Karpas-422 (cell line): ENCODE measurements around the gene HINFP. TPM values are rescaled to one million over a fixed set of nuclear protein-coding genes. Genes with fewer than 3 reads are reported as not detected.

Source experiments
- DNase-seq: peaks from one replicate; pipeline ENCODE4 v3.0.0-alpha.2; 2015
- H2AFZ ChIP-seq: fragments of 200-600 bp; sonication (generic); 2 replicates; pipeline ENCODE4 v1.6.1; 2014; ENCODE audit warnings: antibody characterized with exemption, low read length, mixed read lengths
- H3K27ac ChIP-seq: fragments of 200-600 bp; sonication (generic); 2 replicates; pipeline ENCODE4 v1.5.1; 2014; ENCODE audit warnings: mild to moderate bottlenecking, low read length, moderate library complexity
- H3K27me3 ChIP-seq: fragments of 200-600 bp; sonication (generic); 2 replicates; pipeline ENCODE4 v1.6.1; 2014; ENCODE audit warnings: low read length, mixed read lengths
- H3K36me3 ChIP-seq: fragments of 200-600 bp; sonication (generic); 2 replicates; pipeline ENCODE4 v1.6.1; 2014; ENCODE audit warnings: low read length, mixed read lengths; ENCODE audit not compliant: insufficient read depth
- H3K4me1 ChIP-seq: fragments of 200-600 bp; sonication (generic); 2 replicates; pipeline ENCODE4 v1.6.1; 2014; ENCODE audit warnings: mild to moderate bottlenecking, low read length, mixed read lengths
- H3K4me2 ChIP-seq: fragments of 200-600 bp; sonication (generic); 2 replicates; pipeline ENCODE4 v1.6.1; 2014; ENCODE audit warnings: low read length, low read depth, mild to moderate bottlenecking; ENCODE audit not compliant: poor library complexity, severe bottlenecking
- H3K4me3 ChIP-seq: fragments of 200-600 bp; sonication (generic); 2 replicates; pipeline ENCODE4 v1.5.1; 2014; ENCODE audit warnings: mild to moderate bottlenecking, antibody characterized with exemption, low read length, mixed read lengths
- H3K79me2 ChIP-seq: fragments of 200-600 bp; sonication (generic); 2 replicates; pipeline ENCODE4 v1.6.1; 2014; ENCODE audit warnings: mild to moderate bottlenecking, low read length, mixed read lengths
- H3K9ac ChIP-seq: fragments of 200-600 bp; sonication (generic); 2 replicates; pipeline ENCODE4 v1.6.0; 2014; ENCODE audit warnings: low read length
- H3K9me2 ChIP-seq: fragments of 200-600 bp; sonication (generic), shearing (Covaris generic); replicated peaks from 2 replicates; pipeline ENCODE4 v1.6.0; 2014; ENCODE audit warnings: mild to moderate bottlenecking, low read length, moderate library complexity; ENCODE audit not compliant: insufficient read depth
- H3K9me3 ChIP-seq: fragments of 300-700, 200-600 bp; sonication (generic); 2 replicates; pipeline ENCODE4 v1.6.1; 2014; ENCODE audit warnings: low read length, mixed read lengths
- H4K20me1 ChIP-seq: fragments of 200-600 bp; sonication (generic); 2 replicates; pipeline ENCODE4 v1.6.1; 2014; ENCODE audit warnings: mild to moderate bottlenecking, antibody characterized with exemption, low read length, low read depth; ENCODE audit not compliant: insufficient read depth
- total RNA-seq: library from RNA; depleted of rRNA; stranded (reverse); fragments of >200 nt; shearing (Covaris generic); gene quantifications from 2 replicates; pipeline ENCODE4 v1.2.3, GENCODE V29; 2014; ENCODE audit warnings: low replicate concordance

HINFP gene
- total RNA-seq, 1 experiment from 2014 or later = 22.4 TPM

GRCh38 chr11:119087747-119088241, 33.6 kb upstream of the HINFP start:
- H3K79me2 ChIP-seq = peaks cover 14% of the 10 kb centered on the region
- no peak overlapping the region for H3K27ac ChIP-seq
- H3K4me2 ChIP-seq = no peak overlapping the region
- no peaks in the 10 kb centered on the region for H3K9me2 ChIP-seq
- no peaks in the 10 kb centered on the region for H3K9me3 ChIP-seq
- no peak overlapping the region for H3K4me3 ChIP-seq
- no peaks in the 10 kb centered on the region for H3K36me3 ChIP-seq
- peaks cover 20% of the 10 kb centered on the region for H3K4me1 ChIP-seq
- 0 out of 2 replicates have a peak overlapping the region, but pooled peaks have one; percentile 13 for H3K9ac ChIP-seq
- no peaks in the 10 kb centered on the region for H4K20me1 ChIP-seq
- H2AFZ ChIP-seq = no peak overlapping the region
- H3K27me3 ChIP-seq = no peaks in the 10 kb centered on the region
- DNase-seq = no peak

DNA sequence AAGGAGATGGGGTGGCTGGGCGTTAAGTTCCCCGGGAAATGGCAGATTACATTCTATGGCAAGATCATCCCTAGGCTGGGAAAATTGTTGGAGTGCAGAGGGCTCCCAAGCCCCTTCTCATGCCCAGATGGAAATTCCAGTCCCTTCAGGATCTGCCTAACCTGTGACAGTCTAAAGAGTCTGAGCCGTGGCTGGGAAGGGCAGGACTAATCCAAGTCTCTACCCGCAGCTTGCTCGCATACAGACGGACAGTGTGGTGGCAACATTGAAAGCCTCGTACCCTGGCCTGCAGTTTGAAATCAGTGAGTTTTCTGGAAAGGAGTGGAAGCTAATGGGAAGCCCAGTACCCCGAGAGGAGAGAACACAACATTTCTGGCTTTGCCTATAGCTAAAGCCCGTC, 33.0 kb upstream of the HINFP start:
- Histone ChIP-seq H3K27ac (no peak overlapping the region), H3K9me3 (no peaks in the 10 kb centered on the region), H3K9ac (no peak overlapping the region), H3K79me2 (peaks cover 14% of the 10 kb centered on the region), H2AFZ (no peak overlapping the region), H3K9me2 (no peaks in the 10 kb centered on the region), H3K27me3 (no peaks in the 10 kb centered on the region), H3K4me2 (no peak overlapping the region), H3K4me3 (no peak overlapping the region), H3K36me3 (no peaks in the 10 kb centered on the region), H3K4me1 (peaks cover 26% of the 10 kb centered on the region), H4K20me1 (no peaks in the 10 kb centered on the region)
- DNase-seq = no peak

DNA sequence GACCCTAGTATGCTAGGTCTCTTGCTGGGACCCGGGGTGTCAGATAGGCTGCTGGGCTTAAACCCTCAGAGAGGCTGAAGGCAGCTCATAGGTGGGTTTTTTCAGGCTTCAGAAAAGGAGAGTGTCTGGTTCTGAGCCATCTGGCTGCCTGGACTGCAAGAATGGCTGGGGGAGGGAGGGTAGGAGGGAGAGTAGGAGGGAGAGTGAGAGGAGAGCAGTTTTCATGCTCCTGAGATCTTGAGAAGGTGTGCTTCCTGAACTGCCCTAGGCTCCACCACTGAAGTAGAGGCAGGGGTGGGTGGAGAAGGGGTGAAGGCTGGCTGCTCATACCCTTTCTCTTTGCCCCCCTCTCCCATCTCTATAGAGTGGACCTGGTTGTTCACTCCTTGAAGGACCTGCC, 32.1 kb upstream of the HINFP start:
- peaks cover 28% of the 10 kb centered on the region for H3K4me1 ChIP-seq
- H3K27me3 ChIP-seq = no peaks in the 10 kb centered on the region
- H3K9me3 ChIP-seq = no peaks in the 10 kb centered on the region
- no peak overlapping the region for H3K9ac ChIP-seq
- H3K4me3 ChIP-seq = no peak overlapping the region
- no peaks in the 10 kb centered on the region for H4K20me1 ChIP-seq
- H3K27ac ChIP-seq = no peak overlapping the region
- peaks cover 23% of the 10 kb centered on the region for H3K79me2 ChIP-seq
- H3K9me2 ChIP-seq = no peaks in the 10 kb centered on the region
- peaks cover 8% of the 10 kb centered on the region; the same call in 1 of the 2 replicates for H3K36me3 ChIP-seq
- no peak for DNase-seq
- H2AFZ ChIP-seq = no peak overlapping the region
- H3K4me2 ChIP-seq = no peak overlapping the region

DNA sequence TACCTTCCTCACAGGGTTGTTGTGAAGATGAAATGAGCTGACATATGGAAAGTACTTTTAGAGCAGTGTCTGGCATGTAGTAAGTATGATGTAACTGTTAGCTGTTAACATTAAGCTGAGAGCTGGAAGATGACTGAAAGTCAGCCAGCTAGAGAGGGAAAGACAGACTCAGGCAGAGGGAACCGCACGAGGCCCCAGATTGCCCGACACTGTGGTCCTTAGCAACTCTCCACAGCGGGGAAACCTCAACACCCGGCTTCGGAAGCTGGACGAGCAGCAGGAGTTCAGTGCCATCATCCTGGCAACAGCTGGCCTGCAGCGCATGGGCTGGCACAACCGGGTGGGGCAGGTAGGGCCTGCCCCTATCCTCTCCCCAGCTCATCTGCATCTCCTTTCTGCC, 30.2 kb upstream of the HINFP start:
- 0 out of 2 replicates have a peak overlapping the region, but pooled peaks have one; percentile 86 for H3K27ac ChIP-seq
- H3K27me3 ChIP-seq = no peaks in the 10 kb centered on the region
- H3K9me3 ChIP-seq = no peaks in the 10 kb centered on the region
- peaks cover 22% of the 10 kb centered on the region for H3K79me2 ChIP-seq
- H3K9me2 ChIP-seq = no peaks in the 10 kb centered on the region
- H3K4me2 ChIP-seq = no peak overlapping the region
- H4K20me1 ChIP-seq = no peaks in the 10 kb centered on the region
- H3K36me3 ChIP-seq = peaks cover 8% of the 10 kb centered on the region; the same call in 1 of the 2 replicates
- no peak overlapping the region for H2AFZ ChIP-seq
- H3K4me3 ChIP-seq = no peak overlapping the region
- no peak overlapping the region for H3K9ac ChIP-seq
- DNase-seq = no peak
- peaks cover 26% of the 10 kb centered on the region for H3K4me1 ChIP-seq

- H3K4me2 ChIP-seq = peak overlapping the region; percentile 76
- H2AFZ ChIP-seq = no peak overlapping the region
- H3K4me1 ChIP-seq = peaks cover 35% of the 10 kb centered on the region
- no peaks in the 10 kb centered on the region for H3K27me3 ChIP-seq
- H3K4me3 ChIP-seq = peak overlapping the region; percentile 86; the same call in 1 of the 2 replicates
- DNase-seq = no peak
- no peaks in the 10 kb centered on the region for H3K9me2 ChIP-seq
- H3K27ac ChIP-seq = peak overlapping the region; percentile 86
- H3K79me2 ChIP-seq = peaks cover 21% of the 10 kb centered on the region
- H3K9me3 ChIP-seq = no peaks in the 10 kb centered on the region
- H4K20me1 ChIP-seq = no peaks in the 10 kb centered on the region
- peak overlapping the region; percentile 92; the same call in 1 of the 2 replicates for H3K9ac ChIP-seq
- peaks cover 12% of the 10 kb centered on the region for H3K36me3 ChIP-seq
Observed at GRCh38 chr11:119091966-119092879, 29.2 kb upstream of the HINFP start.

DNA sequence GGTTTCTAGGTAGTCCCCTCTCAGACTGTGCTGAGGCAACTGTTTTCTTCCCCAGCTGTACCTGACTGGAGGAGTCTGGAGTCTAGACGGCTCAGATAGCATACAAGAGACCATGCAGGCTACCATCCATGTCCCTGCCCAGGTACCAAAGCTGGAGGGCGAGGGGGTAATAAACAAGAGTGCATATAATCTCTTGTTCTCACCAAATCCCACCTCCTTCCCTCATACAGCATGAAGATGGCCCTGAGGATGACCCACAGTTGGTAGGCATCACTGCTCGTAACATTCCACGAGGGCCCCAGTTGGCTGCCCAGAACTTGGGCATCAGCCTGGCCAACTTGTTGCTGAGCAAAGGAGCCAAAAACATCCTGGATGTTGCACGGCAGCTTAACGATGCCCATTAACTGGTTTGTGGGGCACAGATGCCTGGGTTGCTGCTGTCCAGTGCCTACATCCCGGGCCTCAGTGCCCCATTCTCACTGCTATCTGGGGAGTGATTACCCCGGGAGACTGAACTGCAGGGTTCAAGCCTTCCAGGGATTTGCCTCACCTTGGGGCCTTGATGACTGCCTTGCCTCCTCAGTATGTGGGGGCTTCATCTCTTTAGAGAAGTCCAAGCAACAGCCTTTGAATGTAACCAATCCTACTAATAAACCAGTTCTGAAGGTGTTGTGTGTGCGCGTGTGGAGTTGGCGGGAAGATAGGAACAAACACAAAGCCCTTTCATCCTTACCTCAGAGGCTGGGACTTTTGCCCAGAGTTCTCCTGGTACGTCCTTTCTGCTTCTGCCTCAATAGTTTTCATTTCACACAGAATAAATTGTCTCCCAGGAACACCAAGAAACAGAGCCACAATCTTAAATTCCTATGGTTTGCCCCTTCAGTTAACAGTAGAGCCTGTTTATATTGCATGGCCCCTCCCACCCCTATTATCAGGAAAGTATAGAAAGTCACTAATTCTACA, 28.2 kb upstream of the HINFP start:
- DNase-seq = peak; percentile 62
- Histone ChIP-seq H3K4me3 (peak overlapping the region; percentile 86), H3K79me2 (peaks cover 18% of the 10 kb centered on the region), H3K27me3 (no peaks in the 10 kb centered on the region), H3K9ac (peak overlapping the region; percentile 92), H3K4me1 (peaks cover 45% of the 10 kb centered on the region), H3K4me2 (peak overlapping the region; percentile 76), H3K27ac (peak overlapping the region; percentile 86), H2AFZ (no peak overlapping the region), H3K36me3 (peaks cover 15% of the 10 kb centered on the region), H3K9me2 (no peaks in the 10 kb centered on the region), H4K20me1 (no peaks in the 10 kb centered on the region), H3K9me3 (no peaks in the 10 kb centered on the region)

- Histone ChIP-seq H3K4me1 (peaks cover 52% of the 10 kb centered on the region), H3K9ac (peak overlapping the region; percentile 92), H3K27me3 (no peaks in the 10 kb centered on the region), H3K9me3 (no peaks in the 10 kb centered on the region), H3K4me3 (peak overlapping the region; percentile 86), H3K9me2 (no peaks in the 10 kb centered on the region), H3K27ac (peak overlapping the region; percentile 86), H3K36me3 (peaks cover 15% of the 10 kb centered on the region), H3K4me2 (peak overlapping the region; percentile 76), H4K20me1 (no peaks in the 10 kb centered on the region), H2AFZ (no peak overlapping the region), H3K79me2 (peaks cover 18% of the 10 kb centered on the region)
- peak; percentile 67 for DNase-seq
Observed at GRCh38 chr11:119093942-119094815, 27.2 kb upstream of the HINFP start.
